Suprapubic skin (tissue), 4 donors: Measurements from ENCODE around the gene SSH3. TPM values are rescaled to one million over a fixed set of nuclear protein-coding genes. Genes with fewer than 3 reads are reported as not detected.

Source experiments
- DNase-seq, 2 donors: peaks; one replicate each; pipeline ENCODE4 v3.0.0-alpha.2; 2019; ENCODE audit warnings: low spot score in 2 of 2
- H3K27ac ChIP-seq: fragments of 200-600 bp; sonication (generic); one replicate; pipeline ENCODE4 v1.5.1; 2019
- H3K27me3 ChIP-seq: fragments of 200-600 bp; sonication (generic); one replicate; pipeline ENCODE4 v1.5.1; 2019
- H3K36me3 ChIP-seq: fragments of 200-600 bp; sonication (generic); one replicate; pipeline ENCODE4 v1.5.1; 2019
- H3K4me1 ChIP-seq: fragments of 200-600 bp; sonication (generic); one replicate; pipeline ENCODE4 v1.5.1; 2019
- H3K4me3 ChIP-seq: fragments of 200-600 bp; sonication (generic); one replicate; pipeline ENCODE4 v1.5.1; 2019; ENCODE audit warnings: mild to moderate bottlenecking
- H3K9me3 ChIP-seq: fragments of 200-600 bp; sonication (generic); one replicate; pipeline ENCODE4 v1.5.1; 2019
- EP300 ChIP-seq: sonication (generic); formaldehyde crosslinking; IDR thresholded peaks from one replicate; pipeline ENCODE4 v1.6.1; 2017; ENCODE audit warnings: antibody characterized with exemption
- POLR2A ChIP-seq, 2 donors: fragments of 450-650 bp; IDR thresholded peaks; one replicate each; pipeline ENCODE4 v1.6.1; 2017; ENCODE audit warnings: antibody characterized with exemption in 2 of 2, mild to moderate bottlenecking in 2 of 2, moderate library complexity in 2 of 2
- POLR2AphosphoS5 ChIP-seq, 3 donors: sonication (generic); formaldehyde crosslinking; IDR thresholded peaks; one replicate each; pipeline ENCODE4 v1.6.1; 2017; ENCODE audit warnings: antibody characterized with exemption in 3 of 3
- WGBS: methylation state at CpG from one replicate; pipeline ENCODE4 v1.1.5; 2018; 5-methylcytosine and 5-hydroxymethylcytosine counted together
- total RNA-seq, 4 donors: library from RNA; depleted of rRNA; stranded (reverse); fragments of >200 nt; gene quantifications; one replicate each; pipeline ENCODE4 v1.1.0, GENCODE V29; 2016
- TF ChIP-seq, protein P1 (sequence below), 2 donors: fragments of 200-600 bp in 1 of 2; fragments of 450-650 bp in 1 of 2; sonication (generic) in 1 of 2; IDR thresholded peaks; one replicate each; pipeline ENCODE4 v1.5.1; 2016 to 2019; ENCODE audit warnings: antibody characterized with exemption in 2 of 2, mild to moderate bottlenecking in 1 of 2, moderate library complexity in 1 of 2

Gene SSH3
- total RNA-seq, 4 donors from 2014 or later: 49.4 to 107 (median 63.9) TPM

DNA sequence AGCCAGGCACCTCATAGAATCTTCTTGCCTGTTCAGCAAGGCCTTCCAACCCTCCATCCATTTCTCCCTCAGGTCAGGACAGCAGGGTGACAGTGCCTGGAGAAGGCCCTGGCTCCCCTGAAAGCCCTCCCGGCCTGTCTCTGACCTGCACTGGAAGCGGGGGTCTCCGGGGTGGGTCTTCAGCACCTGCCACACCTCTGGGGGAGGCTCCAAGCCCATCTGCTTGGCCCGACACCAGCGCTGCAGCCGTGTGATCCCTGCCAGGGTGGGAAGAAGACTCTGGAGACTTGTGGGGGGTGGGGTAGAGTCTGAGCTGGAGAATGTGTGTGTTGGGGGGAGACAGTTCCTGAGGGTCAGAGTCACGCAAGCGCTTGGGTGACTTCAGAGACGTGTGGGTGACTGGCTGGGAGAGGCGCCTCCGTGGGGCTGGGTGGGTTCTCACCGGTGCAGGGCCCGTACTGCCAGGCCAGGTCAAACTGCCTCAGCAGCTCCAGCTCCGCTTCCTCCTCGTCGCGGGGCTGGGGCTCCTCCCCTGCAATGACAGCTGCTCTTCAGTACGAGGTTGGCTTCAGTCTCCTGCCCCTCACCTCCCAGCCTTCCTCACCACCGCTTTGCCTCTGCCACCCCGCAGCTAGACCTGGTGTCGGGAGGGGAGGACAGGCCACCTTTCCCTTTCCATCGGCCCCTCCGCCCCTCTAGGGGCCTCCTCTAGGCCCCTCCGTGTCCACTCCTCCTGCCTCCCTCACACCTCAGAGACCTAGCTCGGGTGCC, 49.4 kb downstream of the SSH3 start:
- 10% methylated on average over 24 of the region's 25 CpGs for WGBS
- peak overlapping the region; percentile 98 for H3K27ac ChIP-seq
- no peak for TF ChIP-seq POLR2AphosphoS5 (IDR thresholded peaks at IDR 0.05)
- no peak for TF ChIP-seq POLR2A (IDR thresholded peaks at IDR 0.05)
- TF ChIP-seq, protein P1, sequence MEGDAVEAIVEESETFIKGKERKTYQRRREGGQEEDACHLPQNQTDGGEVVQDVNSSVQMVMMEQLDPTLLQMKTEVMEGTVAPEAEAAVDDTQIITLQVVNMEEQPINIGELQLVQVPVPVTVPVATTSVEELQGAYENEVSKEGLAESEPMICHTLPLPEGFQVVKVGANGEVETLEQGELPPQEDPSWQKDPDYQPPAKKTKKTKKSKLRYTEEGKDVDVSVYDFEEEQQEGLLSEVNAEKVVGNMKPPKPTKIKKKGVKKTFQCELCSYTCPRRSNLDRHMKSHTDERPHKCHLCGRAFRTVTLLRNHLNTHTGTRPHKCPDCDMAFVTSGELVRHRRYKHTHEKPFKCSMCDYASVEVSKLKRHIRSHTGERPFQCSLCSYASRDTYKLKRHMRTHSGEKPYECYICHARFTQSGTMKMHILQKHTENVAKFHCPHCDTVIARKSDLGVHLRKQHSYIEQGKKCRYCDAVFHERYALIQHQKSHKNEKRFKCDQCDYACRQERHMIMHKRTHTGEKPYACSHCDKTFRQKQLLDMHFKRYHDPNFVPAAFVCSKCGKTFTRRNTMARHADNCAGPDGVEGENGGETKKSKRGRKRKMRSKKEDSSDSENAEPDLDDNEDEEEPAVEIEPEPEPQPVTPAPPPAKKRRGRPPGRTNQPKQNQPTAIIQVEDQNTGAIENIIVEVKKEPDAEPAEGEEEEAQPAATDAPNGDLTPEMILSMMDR (IDR thresholded peaks at IDR 0.05): peak in 1 of 2 donors; percentile 2
- no peak for TF ChIP-seq EP300
- H3K4me3 ChIP-seq: peak overlapping the region; percentile 73
- H3K4me1 ChIP-seq: peaks cover 73% of the 10 kb centered on the region
- no peaks in the 10 kb centered on the region for H3K27me3 ChIP-seq
- DNase-seq: no peak
- H3K36me3 ChIP-seq: no peaks in the 10 kb centered on the region
- no peaks in the 10 kb centered on the region for H3K9me3 ChIP-seq

GRCh38 chr11:67353317-67354074, 50.2 kb downstream of the SSH3 start, which contains the start of gene POLD4:
Gene POLD4, minus strand, starts transcription at chr11:67353546. Its CDS starts 147 bp downstream, at chr11:67353399.
- peak within 1 kb of the TSS; percentile 98 for H3K27ac ChIP-seq
- no peaks in the 10 kb centered on the region for H3K27me3 ChIP-seq
- no peaks in the 10 kb centered on the region for H3K9me3 ChIP-seq
- peak within 1 kb of the TSS; percentile 73 for H3K4me3 ChIP-seq
- TF ChIP-seq EP300 (no peak), POLR2A (IDR thresholded peaks at IDR 0.05) (peak; percentile 37 to 89), POLR2AphosphoS5 (IDR thresholded peaks at IDR 0.05) (peak; percentile 29 to 55 (median 32))
- TF ChIP-seq, protein P1 (IDR thresholded peaks at IDR 0.05): no peak
- WGBS: under 1% methylated on average over 31 of the region's 37 CpGs
- peak; percentile 99 to 100 for DNase-seq
- no peaks in the 10 kb centered on the region for H3K36me3 ChIP-seq
- peaks cover 77% of the 10 kb centered on the region for H3K4me1 ChIP-seq

GRCh38 chr11:67354075-67355022, 51.0 kb downstream of the SSH3 start:
- peak in 1 of 3 donors; percentile 42 for TF ChIP-seq POLR2AphosphoS5 (IDR thresholded peaks at IDR 0.05)
- TF ChIP-seq, protein P1 (IDR thresholded peaks at IDR 0.05): no peak
- Histone ChIP-seq H3K4me1 (peaks cover 78% of the 10 kb centered on the region), H3K27ac (peak overlapping the region; percentile 98), H3K4me3 (peak overlapping the region; percentile 73), H3K27me3 (no peaks in the 10 kb centered on the region), H3K9me3 (no peaks in the 10 kb centered on the region), H3K36me3 (no peaks in the 10 kb centered on the region)
- WGBS: 22% methylated on average over 7 of the region's 8 CpGs
- peak in 1 of 2 donors; percentile 81 for DNase-seq

DNA sequence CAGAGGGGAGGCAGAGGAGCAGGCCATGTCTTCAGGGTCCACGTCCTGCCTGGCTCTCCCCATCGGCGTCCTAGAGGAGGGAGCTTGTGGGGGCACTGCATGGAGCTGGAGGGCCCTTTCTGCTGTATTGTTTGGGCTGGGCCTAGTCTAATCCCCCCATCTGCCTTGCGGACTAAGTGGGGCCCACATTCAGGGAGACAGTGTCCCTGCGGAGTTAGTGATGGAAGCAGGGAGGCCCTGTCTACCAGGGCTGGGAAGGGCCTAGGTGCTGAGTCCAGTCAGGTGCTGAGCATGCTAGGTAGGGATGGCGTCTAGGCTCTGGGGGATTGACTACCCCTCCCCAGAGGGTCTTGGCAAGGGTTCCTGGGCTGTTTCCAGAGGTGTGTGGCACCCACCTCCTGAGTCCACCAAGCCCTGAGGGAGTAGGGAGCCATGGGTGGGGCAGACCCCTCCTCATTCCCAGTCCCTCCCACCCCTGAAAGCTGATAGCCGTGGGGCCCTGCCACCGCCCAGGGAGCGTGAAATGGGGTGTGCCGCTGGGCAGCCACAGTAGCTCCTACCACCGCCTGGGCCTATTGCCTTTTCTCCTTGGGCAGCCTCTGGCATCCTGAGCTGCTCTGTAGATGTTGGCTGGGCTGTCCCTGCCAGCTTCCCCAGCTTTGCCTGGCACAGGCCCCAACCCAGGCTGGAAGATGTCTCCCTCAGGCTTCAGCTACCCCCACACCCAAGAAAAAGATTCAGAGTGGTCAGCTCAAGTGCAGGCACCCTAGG, 51.9 kb downstream of the SSH3 start:
- no peaks in the 10 kb centered on the region for H3K36me3 ChIP-seq
- no peak overlapping the region for H3K4me3 ChIP-seq
- 74% methylated on average over 7 of the region's 11 CpGs for WGBS
- no peak for TF ChIP-seq EP300
- no peak for TF ChIP-seq POLR2A (IDR thresholded peaks at IDR 0.05)
- no peak for TF ChIP-seq POLR2AphosphoS5 (IDR thresholded peaks at IDR 0.05)
- TF ChIP-seq, protein P1 (IDR thresholded peaks at IDR 0.05): no peak
- peaks cover 74% of the 10 kb centered on the region for H3K4me1 ChIP-seq
- H3K27me3 ChIP-seq: no peaks in the 10 kb centered on the region
- H3K27ac ChIP-seq: peak overlapping the region; percentile 98
- H3K9me3 ChIP-seq: no peaks in the 10 kb centered on the region
- DNase-seq: peak in 1 of 2 donors; percentile 66
